Coronary artery (tissue), 2 donors: ENCODE results near the gene RBMS1.
A peak's percentile ranks its signal among the peaks of the same experiment; 100 is the strongest.

ENCODE experiments used
- DNase-seq: peaks from one replicate; pipeline ENCODE4 v3.0.0-alpha.2; 2017; ENCODE audit warnings: low spot score
- H3K27ac ChIP-seq, 2 donors: fragments of 200-600 bp; sonication (generic); one replicate each; pipeline ENCODE4 v1.5.1; 2016 to 2019
- H3K4me3 ChIP-seq: fragments of 200-600 bp; sonication (generic); 2 replicates; pipeline ENCODE4 v1.5.1; 2016; ENCODE audit warnings: mild to moderate bottlenecking, moderate library complexity
- CTCF ChIP-seq: fragments of 200-600 bp; sonication (generic); IDR thresholded peaks from one replicate; pipeline ENCODE4 v1.5.1; 2019; ENCODE audit warnings: antibody characterized with exemption

RBMS1 gene

DNA sequence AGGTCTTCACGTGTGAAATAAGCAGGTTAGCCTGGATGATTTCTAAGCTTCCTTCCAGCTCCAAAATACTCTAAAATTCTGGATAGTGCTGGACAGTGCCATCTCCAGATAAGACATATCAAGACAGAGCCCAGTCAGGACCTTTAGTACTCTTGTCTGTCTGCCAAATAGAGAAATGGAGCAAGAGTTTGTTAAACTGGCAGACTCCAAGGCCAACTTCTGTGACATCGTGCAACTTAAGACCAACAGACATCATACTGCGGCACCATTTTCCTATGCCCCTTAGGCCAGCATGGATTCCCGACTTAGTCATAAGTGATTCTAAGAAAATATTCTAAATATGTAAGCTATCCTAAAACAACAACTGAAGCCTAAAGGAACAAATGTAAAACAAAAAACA lies 118.6 kb downstream of the RBMS1 start:
- no peak for TF ChIP-seq CTCF

DNA sequence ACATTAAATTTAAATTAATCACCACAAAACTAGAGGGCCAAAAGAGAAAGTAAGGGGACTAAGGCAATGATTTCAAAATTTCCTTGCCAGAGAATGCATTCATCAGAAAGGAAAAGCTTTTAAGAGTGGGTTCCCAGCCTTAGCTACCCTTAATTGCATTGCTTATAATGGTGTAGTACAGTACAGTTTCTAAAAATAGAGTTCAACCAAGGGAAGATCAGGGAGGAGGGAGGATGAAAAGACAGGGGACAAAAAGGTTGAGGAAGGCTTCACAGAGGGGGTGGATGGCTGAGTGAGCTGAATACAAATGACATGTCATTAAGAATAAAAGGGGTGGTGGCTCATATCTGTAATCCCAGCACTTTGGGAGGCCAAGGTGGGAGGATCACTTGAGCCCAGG lies 119.9 kb downstream of the RBMS1 start:
- Histone ChIP-seq H3K4me3 (no peak overlapping the region), H3K27ac (peak overlapping the region in 1 of 2 donors; percentile 31)
- TF ChIP-seq CTCF: no peak
- DNase-seq: no peak

More for the DNA sequence above, 118.6 kb downstream of the RBMS1 start:
- Histone ChIP-seq H3K27ac (peak overlapping the region in 1 of 2 donors; percentile 55), H3K4me3 (peak overlapping the region; percentile 2)
- DNase-seq: no peak

GRCh38 chr2:160373263-160373662 lies 120.3 kb downstream of the RBMS1 start:
- H3K4me3 ChIP-seq: no peak overlapping the region
- TF ChIP-seq CTCF: no peak
- peak overlapping the region in 1 of 2 donors; percentile 31 for H3K27ac ChIP-seq
- no peak for DNase-seq

DNA sequence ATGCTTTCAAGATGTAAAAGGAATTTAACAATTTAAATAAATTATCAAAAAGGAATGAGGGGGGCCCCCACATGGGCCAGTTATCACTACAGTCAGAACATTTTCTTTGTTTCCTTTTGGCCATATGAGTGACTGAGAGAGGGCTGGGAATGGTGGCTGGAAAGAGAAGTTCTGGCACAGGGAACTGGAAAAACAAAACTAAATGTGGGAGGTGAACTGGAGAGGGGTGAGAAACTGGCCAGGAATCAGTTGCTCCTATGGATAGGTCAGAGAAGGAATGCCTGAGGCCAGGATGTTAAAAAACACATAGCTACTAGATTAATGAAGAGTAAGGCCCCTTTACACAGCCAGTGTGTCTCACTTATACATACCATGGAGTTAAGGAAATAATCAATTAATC lies 121.0 kb downstream of the RBMS1 start:
- peak overlapping the region in 1 of 2 donors; percentile 51 for H3K27ac ChIP-seq
- no peak for TF ChIP-seq CTCF
- peak overlapping the region; percentile 12 for H3K4me3 ChIP-seq
- no peak for DNase-seq

DNA sequence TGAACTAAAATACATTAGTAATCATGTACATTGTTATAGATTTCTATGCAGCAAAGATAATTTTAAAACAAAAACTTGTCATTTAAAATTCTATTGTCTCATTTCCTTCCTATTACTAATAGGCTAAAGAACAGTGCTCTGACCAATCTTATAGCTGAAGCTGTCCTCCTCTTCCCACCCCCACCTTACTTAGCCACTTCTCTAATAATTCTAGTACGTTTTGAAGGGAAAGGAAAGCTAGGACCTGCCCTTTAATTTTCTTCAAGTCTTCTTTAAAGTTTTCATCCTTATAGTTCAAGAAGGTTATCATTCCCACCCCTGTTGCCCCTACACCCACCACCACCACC lies 121.6 kb downstream of the RBMS1 start:
- no peak for TF ChIP-seq CTCF
- Histone ChIP-seq H3K4me3 (peak overlapping the region; percentile 12), H3K27ac (peak overlapping the region in 1 of 2 donors; percentile 51)
- DNase-seq: no peak

GRCh38 chr2:160371251-160372009 lies 122.2 kb downstream of the RBMS1 start:
- DNase-seq: no peak
- peak overlapping the region; percentile 21 for H3K4me3 ChIP-seq
- TF ChIP-seq CTCF: no peak
- H3K27ac ChIP-seq: peak overlapping the region in 1 of 2 donors; percentile 51
